ENCODE results near the gene ERCC6L2.

DNA sequence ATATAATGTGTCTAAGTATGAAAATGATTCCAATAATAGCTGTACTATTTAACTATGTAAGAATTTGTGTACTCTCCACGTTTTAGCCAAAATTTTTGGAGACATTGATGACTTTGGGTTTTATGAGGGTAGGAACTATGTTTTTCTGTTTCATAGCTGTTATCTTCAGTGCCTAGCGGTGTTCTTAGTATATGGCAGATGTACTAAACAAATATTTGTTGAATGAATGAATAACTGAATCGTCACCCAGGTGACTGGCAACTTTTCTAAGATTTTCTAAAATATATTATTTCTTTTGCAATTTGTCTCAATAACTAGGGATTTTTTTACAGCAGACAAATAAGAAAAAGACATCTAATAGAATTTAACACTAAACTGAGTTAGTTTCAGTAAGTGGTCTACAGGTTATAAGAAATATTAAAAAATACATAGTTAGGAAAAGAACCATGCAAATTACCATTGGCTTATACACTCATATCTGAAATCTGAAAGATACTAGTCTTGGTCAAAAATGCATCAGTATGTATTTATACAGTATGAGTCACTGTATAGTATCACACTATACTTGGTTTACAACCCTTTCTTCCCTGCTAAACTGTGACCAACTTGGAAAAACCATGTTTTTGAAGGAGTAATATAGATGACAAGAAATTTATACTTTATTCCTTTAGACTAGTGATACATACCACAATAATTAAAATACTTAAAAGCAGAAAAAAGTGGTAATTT is 10.5 kb upstream of the ERCC6L2 start:
- TF ChIP-seq, protein P1, sequence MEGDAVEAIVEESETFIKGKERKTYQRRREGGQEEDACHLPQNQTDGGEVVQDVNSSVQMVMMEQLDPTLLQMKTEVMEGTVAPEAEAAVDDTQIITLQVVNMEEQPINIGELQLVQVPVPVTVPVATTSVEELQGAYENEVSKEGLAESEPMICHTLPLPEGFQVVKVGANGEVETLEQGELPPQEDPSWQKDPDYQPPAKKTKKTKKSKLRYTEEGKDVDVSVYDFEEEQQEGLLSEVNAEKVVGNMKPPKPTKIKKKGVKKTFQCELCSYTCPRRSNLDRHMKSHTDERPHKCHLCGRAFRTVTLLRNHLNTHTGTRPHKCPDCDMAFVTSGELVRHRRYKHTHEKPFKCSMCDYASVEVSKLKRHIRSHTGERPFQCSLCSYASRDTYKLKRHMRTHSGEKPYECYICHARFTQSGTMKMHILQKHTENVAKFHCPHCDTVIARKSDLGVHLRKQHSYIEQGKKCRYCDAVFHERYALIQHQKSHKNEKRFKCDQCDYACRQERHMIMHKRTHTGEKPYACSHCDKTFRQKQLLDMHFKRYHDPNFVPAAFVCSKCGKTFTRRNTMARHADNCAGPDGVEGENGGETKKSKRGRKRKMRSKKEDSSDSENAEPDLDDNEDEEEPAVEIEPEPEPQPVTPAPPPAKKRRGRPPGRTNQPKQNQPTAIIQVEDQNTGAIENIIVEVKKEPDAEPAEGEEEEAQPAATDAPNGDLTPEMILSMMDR (conservative IDR thresholded peaks at IDR 0.05; ENCODE audit: low read depth in 2 of 2): no peak
- TF ChIP-seq CREB1 (CRISPR knock-in tag; IDR thresholded peaks at IDR 0.05; ENCODE audit: low read depth) (no peak), POLR2AphosphoS5 (IDR thresholded peaks at IDR 0.05; ENCODE audit: low read depth) (no peak), EZH2 (IDR thresholded peaks at IDR 0.05; ENCODE audit: low read depth, unreplicated experiment) (no peak), EZH2phosphoT487 (IDR thresholded peaks at IDR 0.05; ENCODE audit: unreplicated experiment) (no peak), ZNF331 (CRISPR knock-in tag; IDR thresholded peaks at IDR 0.05; ENCODE audit: low read depth) (no peak)
- TF ChIP-seq, protein P2, sequence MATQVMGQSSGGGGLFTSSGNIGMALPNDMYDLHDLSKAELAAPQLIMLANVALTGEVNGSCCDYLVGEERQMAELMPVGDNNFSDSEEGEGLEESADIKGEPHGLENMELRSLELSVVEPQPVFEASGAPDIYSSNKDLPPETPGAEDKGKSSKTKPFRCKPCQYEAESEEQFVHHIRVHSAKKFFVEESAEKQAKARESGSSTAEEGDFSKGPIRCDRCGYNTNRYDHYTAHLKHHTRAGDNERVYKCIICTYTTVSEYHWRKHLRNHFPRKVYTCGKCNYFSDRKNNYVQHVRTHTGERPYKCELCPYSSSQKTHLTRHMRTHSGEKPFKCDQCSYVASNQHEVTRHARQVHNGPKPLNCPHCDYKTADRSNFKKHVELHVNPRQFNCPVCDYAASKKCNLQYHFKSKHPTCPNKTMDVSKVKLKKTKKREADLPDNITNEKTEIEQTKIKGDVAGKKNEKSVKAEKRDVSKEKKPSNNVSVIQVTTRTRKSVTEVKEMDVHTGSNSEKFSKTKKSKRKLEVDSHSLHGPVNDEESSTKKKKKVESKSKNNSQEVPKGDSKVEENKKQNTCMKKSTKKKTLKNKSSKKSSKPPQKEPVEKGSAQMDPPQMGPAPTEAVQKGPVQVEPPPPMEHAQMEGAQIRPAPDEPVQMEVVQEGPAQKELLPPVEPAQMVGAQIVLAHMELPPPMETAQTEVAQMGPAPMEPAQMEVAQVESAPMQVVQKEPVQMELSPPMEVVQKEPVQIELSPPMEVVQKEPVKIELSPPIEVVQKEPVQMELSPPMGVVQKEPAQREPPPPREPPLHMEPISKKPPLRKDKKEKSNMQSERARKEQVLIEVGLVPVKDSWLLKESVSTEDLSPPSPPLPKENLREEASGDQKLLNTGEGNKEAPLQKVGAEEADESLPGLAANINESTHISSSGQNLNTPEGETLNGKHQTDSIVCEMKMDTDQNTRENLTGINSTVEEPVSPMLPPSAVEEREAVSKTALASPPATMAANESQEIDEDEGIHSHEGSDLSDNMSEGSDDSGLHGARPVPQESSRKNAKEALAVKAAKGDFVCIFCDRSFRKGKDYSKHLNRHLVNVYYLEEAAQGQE (IDR thresholded peaks at IDR 0.05; ENCODE audit: unreplicated experiment): no peak
- TF ChIP-seq, protein P3, sequence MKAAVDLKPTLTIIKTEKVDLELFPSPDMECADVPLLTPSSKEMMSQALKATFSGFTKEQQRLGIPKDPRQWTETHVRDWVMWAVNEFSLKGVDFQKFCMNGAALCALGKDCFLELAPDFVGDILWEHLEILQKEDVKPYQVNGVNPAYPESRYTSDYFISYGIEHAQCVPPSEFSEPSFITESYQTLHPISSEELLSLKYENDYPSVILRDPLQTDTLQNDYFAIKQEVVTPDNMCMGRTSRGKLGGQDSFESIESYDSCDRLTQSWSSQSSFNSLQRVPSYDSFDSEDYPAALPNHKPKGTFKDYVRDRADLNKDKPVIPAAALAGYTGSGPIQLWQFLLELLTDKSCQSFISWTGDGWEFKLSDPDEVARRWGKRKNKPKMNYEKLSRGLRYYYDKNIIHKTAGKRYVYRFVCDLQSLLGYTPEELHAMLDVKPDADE (IDR thresholded peaks at IDR 0.05): no peak
